Adrenal gland (tissue), 12 donors: Measurements from ENCODE around the gene NARS2. TPM values are rescaled to one million over a fixed set of nuclear protein-coding genes. Genes with fewer than 3 reads are reported as not detected.

Experiments
- DNase-seq, 7 donors: peaks; one replicate each; pipeline ENCODE4 v3.0.0-alpha.2; 2019 to 2020
- H3K27ac ChIP-seq, 5 donors: fragments of 200-600 bp; sonication (generic) in 4 of 5; 1 replicate in 3 of 5; 2 replicates in 2 of 5; pipeline versions ENCODE4 v1.5.1 to v1.8.0; 2016 to 2020; ENCODE audit warnings: mild to moderate bottlenecking in 1 of 5
- H3K27me3 ChIP-seq: fragments of 200-600 bp; 2 replicates; pipeline ENCODE4 v1.8.0; 2021
- H3K36me3 ChIP-seq, 2 donors: fragments of 200-600 bp; replicated peaks in 1 of 2; 1 replicate in 1 of 2; 2 replicates in 1 of 2; pipeline versions ENCODE4 v1.5.1 to v1.8.0; 2018 to 2022
- H3K4me1 ChIP-seq, 2 donors: fragments of 200-600 bp; replicated peaks in 1 of 2; 1 replicate in 1 of 2; 2 replicates in 1 of 2; pipeline versions ENCODE4 v1.5.1 to v1.8.0; 2018 to 2021
- H3K4me3 ChIP-seq, 4 donors: fragments of 200-600 bp; sonication (generic) in 3 of 4; one replicate each; pipeline ENCODE4 v1.5.1; 2016 to 2018
- H3K9me3 ChIP-seq, 3 donors: fragments of 200-600 bp; sonication (generic) in 1 of 3; replicated peaks in 1 of 3; 1 replicate in 2 of 3; 2 replicates in 1 of 3; pipeline versions ENCODE4 v1.5.1 to v1.8.0; 2016 to 2021
- POLR2A ChIP-seq, 2 donors: fragments of 450-650 bp; IDR thresholded peaks; one replicate each; pipeline ENCODE4 v1.6.1; 2017; ENCODE audit warnings: antibody characterized with exemption in 2 of 2, mild to moderate bottlenecking in 2 of 2, moderate library complexity in 1 of 2
- WGBS, 4 donors: extraction: QIAGEN DNeasy Blood & Tissue Kit in 2 of 4; methylation state at CpG; one replicate each; pipeline versions ENCODE4 v1.1.5 to v1.1.7; 2013 to 2017; 5-methylcytosine and 5-hydroxymethylcytosine counted together
- intact Hi-C, 2 donors: fragments of 100-400 bp; cut with DNase I; formaldehyde crosslinking; loops; one replicate each; pipeline versions ENCODE4 v1.14.1 to v1.15.0; 2022 to 2023
- polyA plus RNA-seq, 3 donors: library from polyadenylated mRNA; stranded (reverse); fragments of 200-250 nt in 2 of 3; fragments of 350-450 nt in 1 of 3; fragmentation: Illumina TruSeq in 1 of 3; extraction: RNeasy Lipid Tissue Mini Kit (QIAGEN cat#74804) in 1 of 3; gene quantifications; one replicate each; pipeline ENCODE4 v1.2.3, GENCODE V29; 2013 to 2014
- small RNA-seq, 2 donors: library from RNA; depleted of rRNA; stranded (forward); fragments of <200 nt; gene quantifications; one replicate each; pipeline ENCODE3, GENCODE V24; 2016
- total RNA-seq, 9 donors: library from RNA; depleted of rRNA in 4 of 9; stranded (reverse); fragments of >200 nt in 4 of 9; fragments of 120-200 nt in 1 of 9; fragmentation: NEBNext Ultra II Directional in 1 of 9; extraction: Animal tissue kit (Norgen Biotek cat#: 25700) in 1 of 9; gene quantifications; one replicate each; pipeline versions ENCODE4 v1.1.0 to v1.2.4, GENCODE V29; 2013 to 2023
- TF ChIP-seq, protein P1 (sequence below), 6 experiments: fragments of 450-650 bp in 4 of 6; fragments of 200-600 bp in 2 of 6; sonication (generic) in 1 of 6; IDR thresholded peaks; 1 replicate in 5 of 6; 2 replicates in 1 of 6; pipeline versions ENCODE4 v1.5.1 to v1.8.0; 2016 to 2021; ENCODE audit warnings: antibody characterized with exemption in 6 of 6, mild to moderate bottlenecking in 2 of 6, moderate library complexity in 1 of 6
- donor health status: healthy with polysubstance abuse.
- donor health status: Bipolar disorder and iron deficiency.
- donor health status: DM: yes; HTN: yes; CAD: no.
- donor health status: DM: no; HTN: no; CAD: no.
- donor health status: DM: no; HTN: no; CAD: no.
- donor health status: DM: yes; HTN: yes; CAD: no.

NARS2 gene
- total and polyA plus RNA-seq, 12 donors: 8.4 to 33.3 (median 21.1) TPM

DNA sequence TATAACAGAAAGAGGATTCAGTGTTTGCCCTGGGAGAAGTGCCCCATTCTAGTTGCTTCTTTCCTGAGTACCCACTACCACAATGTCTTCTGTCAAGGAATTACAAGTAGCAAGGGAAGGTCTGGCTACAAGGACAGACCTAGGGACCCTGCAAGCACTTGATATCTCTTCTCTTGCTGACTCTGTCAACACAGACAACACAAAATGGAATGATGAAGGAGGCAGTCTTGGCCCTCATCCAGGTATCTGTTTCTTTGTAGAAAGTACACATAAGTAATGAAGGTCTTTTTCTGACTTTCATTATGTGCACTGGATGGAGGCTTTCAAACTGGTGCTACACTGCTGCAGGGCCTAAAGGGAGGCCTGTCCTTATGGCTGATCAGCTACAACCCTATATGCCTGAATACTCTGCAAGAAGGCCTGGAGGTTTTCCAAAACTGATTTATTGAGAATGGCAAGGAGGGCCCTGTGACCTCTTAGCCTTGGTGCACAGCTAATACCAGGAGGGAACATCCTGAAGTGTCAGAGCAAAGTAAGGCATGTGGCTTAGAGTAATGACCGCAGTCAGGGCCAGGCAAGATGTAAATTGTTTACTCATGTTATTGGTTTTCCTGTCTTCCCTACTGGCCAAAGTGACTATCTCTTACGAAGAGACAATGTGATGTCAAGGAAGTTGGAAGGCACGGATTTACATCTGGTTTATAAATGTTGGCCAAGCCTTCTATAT lies 188.3 kb downstream of the NARS2 start:
- TF ChIP-seq POLR2A (IDR thresholded peaks at IDR 0.05): no peak
- TF ChIP-seq, protein P1, sequence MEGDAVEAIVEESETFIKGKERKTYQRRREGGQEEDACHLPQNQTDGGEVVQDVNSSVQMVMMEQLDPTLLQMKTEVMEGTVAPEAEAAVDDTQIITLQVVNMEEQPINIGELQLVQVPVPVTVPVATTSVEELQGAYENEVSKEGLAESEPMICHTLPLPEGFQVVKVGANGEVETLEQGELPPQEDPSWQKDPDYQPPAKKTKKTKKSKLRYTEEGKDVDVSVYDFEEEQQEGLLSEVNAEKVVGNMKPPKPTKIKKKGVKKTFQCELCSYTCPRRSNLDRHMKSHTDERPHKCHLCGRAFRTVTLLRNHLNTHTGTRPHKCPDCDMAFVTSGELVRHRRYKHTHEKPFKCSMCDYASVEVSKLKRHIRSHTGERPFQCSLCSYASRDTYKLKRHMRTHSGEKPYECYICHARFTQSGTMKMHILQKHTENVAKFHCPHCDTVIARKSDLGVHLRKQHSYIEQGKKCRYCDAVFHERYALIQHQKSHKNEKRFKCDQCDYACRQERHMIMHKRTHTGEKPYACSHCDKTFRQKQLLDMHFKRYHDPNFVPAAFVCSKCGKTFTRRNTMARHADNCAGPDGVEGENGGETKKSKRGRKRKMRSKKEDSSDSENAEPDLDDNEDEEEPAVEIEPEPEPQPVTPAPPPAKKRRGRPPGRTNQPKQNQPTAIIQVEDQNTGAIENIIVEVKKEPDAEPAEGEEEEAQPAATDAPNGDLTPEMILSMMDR (IDR thresholded peaks at IDR 0.05): no peak
- Histone ChIP-seq H3K4me1 (peaks cover 3 to 5% of the 10 kb centered on the region in 2 donors), H3K9me3 (no peaks in the 10 kb centered on the region), H3K36me3 (no peaks in the 10 kb centered on the region), H3K4me3 (no peak overlapping the region), H3K27ac (no peak overlapping the region), H3K27me3 (no peaks in the 10 kb centered on the region)
- DNase-seq: no peak
- 80 to 89% (median 87%) methylated on average over 3 of the region's 3 CpGs for WGBS, 4 donors
- intact Hi-C loops: no loop called here

Small RNA genes within 50 kb of the gene (small RNA-seq; reads per million reads assigned to genes)
- 0 reads per million in 2 donors for gene RNU6-311P

Other genes starting within 250 kb of the NARS2 start
- 10 to 100 TPM in 8 of 9 donors, 1 to 10 TPM in 1; 2.4 to 22.4 (median 17.7) TPM for gene GAB2, start 157.0 kb downstream of the NARS2 start, total RNA-seq
- 10 to 100 TPM in 1 of 3 donors, 1 to 10 TPM in 2; 3.6 to 10.7 (median 8.7) TPM for gene GAB2, start 157.0 kb downstream of the NARS2 start, polyA plus RNA-seq